CD4-positive, alpha-beta T cell treated with Interferon alpha-2 for 1 hour (primary cell): ENCODE measurements around the gene ZFPM1.

Experiments
- DNase-seq, 2 donors: peaks; one replicate each; pipeline ENCODE4 v3.0.0-alpha.2; 2020 to 2022

Gene ZFPM1

GRCh38 chr16:88468275-88469129, 15.4 kb downstream of the ZFPM1 start:
- peak in 1 of 2 donors; percentile 53 for DNase-seq

- peak; percentile 40 to 69 for DNase-seq
Observed at GRCh38 chr16:88469615-88470395, 16.7 kb downstream of the ZFPM1 start.

GRCh38 chr16:88470396-88470680, 17.3 kb downstream of the ZFPM1 start:
- DNase-seq: peak in 1 of 2 donors; percentile 64

GRCh38 chr16:88470696-88471095, 17.6 kb downstream of the ZFPM1 start:
- DNase-seq: peak in 1 of 2 donors; percentile 68

- no peak for DNase-seq
Observed at GRCh38 chr16:88471115-88471514, 18.0 kb downstream of the ZFPM1 start.

GRCh38 chr16:88471575-88471974, 18.5 kb downstream of the ZFPM1 start:
- DNase-seq: no peak

GRCh38 chr16:88472069-88472468, 19.0 kb downstream of the ZFPM1 start:
- peak in 1 of 2 donors; percentile 42 for DNase-seq

- no peak for DNase-seq
Observed at GRCh38 chr16:88472637-88473205, 19.6 kb downstream of the ZFPM1 start.

- DNase-seq: no peak
Observed at GRCh38 chr16:88473666-88474534, 20.8 kb downstream of the ZFPM1 start.

GRCh38 chr16:88475037-88475436, 22.0 kb downstream of the ZFPM1 start:
- no peak for DNase-seq

- no peak for DNase-seq
Observed at GRCh38 chr16:88476203-88476602, 23.1 kb downstream of the ZFPM1 start.

GRCh38 chr16:88476817-88477397, 23.8 kb downstream of the ZFPM1 start:
- no peak for DNase-seq

GRCh38 chr16:88477631-88478519, 24.8 kb downstream of the ZFPM1 start:
- peak in 1 of 2 donors; percentile 58 for DNase-seq

GRCh38 chr16:88478889-88479792, 26.1 kb downstream of the ZFPM1 start:
- no peak for DNase-seq

- peak; percentile 52 to 56 for DNase-seq
Observed at GRCh38 chr16:88479793-88480760, 27.0 kb downstream of the ZFPM1 start.

- no peak for DNase-seq
Observed at GRCh38 chr16:88480829-88481228, 27.7 kb downstream of the ZFPM1 start.

- DNase-seq: no peak
Observed at GRCh38 chr16:88481851-88482250, 28.8 kb downstream of the ZFPM1 start.

GRCh38 chr16:88482630-88483391, 29.7 kb downstream of the ZFPM1 start:
- DNase-seq: no peak

GRCh38 chr16:88483392-88483641, 30.2 kb downstream of the ZFPM1 start:
- DNase-seq: no peak
